Activated CD4-positive, CD25-positive, alpha-beta regulatory T cell treated with anti-CD3 and anti-CD28 coated beads, Interleukin-2, amount 50 U/mL, for 24 hours (primary cell): ENCODE data around the gene SHMT1.
A peak's percentile ranks its signal among the peaks of the same experiment; 100 is the strongest.
"Not testable (repeated sequence)": the region's sequence is repeated elsewhere in the genome, so short reads cannot be mapped to it uniquely, and the experiment has no call there.

Source experiments
- ATAC-seq, 2 donors: fragments of 150-1000 bp; cut with Tn5 transposase; one replicate each; pipeline ENCODE4 v1.10.0; 2021; ENCODE audit warnings: mild to moderate bottlenecking in 1 of 2, moderate library complexity in 1 of 2

The SHMT1 gene

GRCh38 chr17:18324140-18325050, 39.0 kb downstream of the SHMT1 start:
- no peak for ATAC-seq

- ATAC-seq: no peak
These were observed 39.7 kb downstream of the SHMT1 start for GRCh38 chr17:18323507-18324139.

GRCh38 chr17:18323007-18323406, 40.3 kb downstream of the SHMT1 start:
- ATAC-seq: no peak

GRCh38 chr17:18322522-18322921, 40.8 kb downstream of the SHMT1 start:
- ATAC-seq: no peak

DNA sequence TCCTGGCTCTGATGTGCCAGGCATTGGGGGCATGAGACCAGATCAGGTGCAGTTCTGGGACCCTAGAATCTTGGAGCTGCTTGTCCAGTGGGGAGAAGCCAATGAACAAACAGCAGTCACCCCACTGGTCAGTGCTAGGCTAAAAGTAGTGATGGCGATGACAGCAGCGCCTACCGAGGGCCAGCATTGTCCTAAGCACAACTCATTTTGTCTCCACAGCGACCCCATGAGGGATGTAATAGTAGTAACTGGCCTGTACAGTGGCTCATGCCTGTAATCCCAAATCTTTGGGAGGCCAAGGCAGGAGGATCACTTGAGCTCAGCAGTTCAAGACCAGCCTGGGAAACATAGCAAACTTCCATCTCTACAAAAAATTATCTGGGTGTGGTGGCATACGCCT, 42.0 kb downstream of the SHMT1 start:
- no peak for ATAC-seq

DNA sequence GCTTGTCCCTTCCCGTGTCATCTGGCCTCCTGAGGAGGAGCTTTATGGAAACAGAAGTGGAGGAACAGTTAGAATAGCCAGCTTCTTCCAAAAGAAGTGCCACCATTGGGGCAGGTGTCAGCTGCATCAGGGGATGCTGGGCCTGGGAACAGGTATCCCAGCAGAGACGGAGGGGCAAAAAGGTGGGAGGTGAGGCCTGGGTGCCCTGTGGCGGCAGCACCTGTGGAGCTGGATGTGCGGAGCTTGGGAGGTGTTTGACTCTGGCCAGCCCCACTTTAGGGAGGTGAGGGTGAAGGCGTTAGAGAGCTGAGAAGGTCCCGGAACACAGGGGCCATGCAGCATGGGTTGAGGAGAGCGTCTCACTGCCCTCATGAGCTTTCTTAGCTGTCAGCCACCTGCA, 43.0 kb downstream of the SHMT1 start:
- ATAC-seq: no peak

DNA sequence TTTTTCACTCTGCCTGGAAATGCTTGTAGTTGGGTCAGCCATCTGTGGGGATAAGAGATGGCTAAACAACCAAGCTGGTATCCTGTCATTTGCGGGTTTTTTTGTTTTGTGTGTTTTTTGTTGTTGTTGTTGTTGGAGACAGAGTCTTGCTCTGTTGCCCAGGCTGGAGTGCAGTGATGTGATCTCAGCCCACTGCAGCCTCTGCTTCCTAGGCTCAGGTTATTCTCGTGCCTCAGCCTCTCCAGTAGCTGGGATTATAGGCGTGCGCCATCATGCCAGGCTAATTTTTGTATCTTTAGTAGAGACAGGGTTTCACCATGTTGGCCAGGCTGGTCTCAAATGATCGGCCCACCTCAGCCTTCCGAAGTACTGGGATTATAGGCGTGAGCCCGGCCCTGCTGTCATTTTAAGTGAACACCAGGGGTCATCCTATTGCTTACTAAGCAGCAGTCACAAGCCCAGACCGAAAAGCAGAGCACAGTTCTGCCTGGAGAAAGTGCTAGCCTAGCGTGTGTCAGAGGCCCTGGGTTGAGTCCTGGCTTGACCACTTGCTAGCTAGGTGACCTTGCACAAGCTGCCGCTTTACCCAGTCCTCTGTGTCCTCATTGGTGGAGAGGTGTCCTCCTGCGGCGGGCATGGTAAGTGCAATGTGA, 43.6 kb downstream of the SHMT1 start:
- ATAC-seq: no peak

DNA sequence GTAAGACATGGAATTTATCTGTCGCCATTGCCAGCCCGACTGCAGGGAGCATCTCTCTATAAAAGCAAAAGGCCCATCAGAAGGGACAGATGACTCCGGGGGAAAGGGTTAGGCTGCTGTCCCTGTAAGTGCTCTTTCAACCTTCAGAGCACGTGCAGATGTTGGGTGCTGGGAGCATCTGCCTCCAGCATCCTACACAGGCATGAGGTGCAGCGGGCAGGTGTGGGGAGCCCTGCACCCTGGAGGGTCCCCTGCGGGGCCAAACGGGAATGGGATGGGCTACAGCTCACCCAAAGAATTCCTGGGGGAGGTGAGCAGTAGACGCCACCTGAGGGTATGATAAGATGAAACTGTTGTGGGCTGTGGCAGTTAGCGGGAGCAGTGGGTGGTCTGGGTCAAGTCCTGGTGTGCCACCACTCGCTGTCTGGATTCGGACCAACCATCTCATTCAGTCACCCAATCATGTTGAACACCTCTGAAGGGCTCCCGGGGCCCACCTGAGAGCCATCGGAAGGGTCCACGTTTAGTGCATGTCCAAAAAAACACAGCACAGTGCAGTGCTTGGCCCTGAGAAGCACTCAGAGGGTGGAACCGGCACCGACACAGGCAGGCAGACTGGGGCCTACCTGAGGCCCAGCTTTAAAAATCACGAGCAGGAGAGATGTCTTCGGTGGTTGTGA, 44.4 kb downstream of the SHMT1 start:
- no peak for ATAC-seq

DNA sequence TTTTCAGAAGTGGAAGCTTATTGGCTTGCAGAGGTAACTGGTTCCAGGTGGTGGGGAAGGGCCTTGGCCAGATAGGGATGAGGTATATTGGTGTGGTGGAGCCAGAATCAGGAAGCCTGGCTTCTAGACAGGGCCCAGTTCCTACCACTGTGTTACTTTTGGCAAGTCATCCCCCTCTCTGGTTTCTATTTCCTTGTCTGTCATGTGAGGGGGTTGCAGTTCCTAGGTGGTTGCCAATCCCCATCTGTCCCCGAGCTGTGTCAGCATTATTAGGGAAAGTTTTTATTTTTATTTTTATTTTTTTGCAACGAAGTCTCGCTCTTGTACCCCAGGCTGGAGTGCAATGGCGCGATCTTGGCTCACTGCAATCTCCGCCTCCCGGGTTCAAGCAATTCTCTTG, 45.2 kb downstream of the SHMT1 start:
- no peak for ATAC-seq

DNA sequence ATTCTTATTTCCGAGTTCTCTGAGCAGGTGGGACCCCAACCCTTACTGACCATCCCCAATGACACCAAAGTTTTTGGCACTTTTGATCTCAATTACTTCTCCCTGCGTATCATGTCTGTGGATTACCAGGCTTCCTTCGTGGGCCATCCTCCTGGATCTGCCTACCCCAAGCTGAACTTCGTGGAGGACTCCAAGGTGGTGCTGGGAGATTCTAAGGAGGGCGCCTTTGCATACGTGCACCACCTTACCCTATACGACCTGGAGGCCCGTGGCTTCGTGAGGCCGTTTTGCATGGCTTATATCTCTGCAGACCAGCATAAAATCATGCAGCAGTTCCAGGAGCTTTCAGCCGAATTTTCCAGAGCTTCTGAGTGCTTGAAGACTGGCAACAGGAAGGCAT, 47.4 kb downstream of the SHMT1 start:
- ATAC-seq: no peak

DNA sequence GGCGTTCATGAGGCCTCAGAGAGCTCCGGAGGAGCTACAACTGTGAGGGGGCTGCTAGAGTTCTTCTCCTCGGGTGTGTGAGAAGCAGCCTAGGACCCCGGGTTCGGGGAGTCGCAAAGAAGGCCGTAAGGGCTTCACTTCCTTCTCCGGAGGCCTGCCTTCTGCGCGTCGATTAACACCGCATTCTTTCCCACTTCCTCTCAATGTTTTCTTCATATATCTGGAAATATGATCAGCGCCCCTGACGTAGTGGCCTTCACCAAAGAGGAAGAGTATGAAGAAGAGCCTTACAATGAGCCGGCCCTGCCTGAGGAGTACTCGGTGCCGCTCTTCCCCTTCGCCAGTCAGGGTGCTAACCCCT, 47.8 kb downstream of the SHMT1 start:
- ATAC-seq: no peak

DNA sequence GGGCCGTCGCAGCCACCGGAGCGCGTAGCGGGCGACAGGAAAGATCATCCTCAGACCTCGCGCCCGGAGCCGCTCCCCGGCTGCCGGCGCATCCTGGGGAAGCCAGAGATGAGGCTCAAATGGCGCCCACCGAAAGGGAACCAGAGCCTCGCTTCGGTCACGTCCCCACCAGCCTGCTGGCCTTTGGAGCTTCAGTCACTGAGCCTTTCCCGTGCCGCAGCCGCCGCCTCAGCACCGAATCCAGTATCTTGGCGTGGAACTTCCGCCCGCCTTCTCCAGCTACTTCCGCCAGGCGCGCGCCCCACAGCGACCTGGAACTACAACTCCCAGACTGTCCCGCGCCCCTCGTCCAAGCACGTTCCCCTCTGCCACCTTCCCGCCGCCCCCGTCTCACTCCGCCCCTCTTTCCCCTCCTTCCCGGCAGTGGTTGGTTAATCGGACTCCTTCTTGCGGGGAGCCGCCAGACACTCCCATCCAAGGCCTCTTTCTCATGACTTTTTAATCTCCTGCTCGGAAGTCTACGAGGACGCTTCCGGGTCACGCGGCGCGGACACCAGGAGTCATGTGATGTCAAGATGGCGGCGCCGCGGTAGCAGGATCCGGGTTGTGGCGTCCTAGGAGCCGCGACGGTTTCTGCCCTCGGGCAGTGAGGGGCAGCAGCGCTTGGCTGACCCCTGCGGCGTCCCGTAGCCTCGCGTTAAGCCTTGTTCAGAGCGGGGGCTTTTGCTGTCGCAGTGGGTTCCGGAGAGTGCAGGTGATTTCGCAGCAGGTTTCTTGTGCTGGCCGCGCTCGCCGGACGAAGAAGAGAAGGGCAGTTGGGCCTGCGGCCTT, 48.4 kb downstream of the SHMT1 start, which contains the start of the genes SMCR8 and TOP3A:
SMCR8 (plus strand) TSS at position 563 of the 831 bp plus-strand sequence. CDS start 497 bp downstream, outside the sequence.
TOP3A (minus strand) TSS at position 264 of the 831 bp plus-strand sequence; CDS start at position 48, 216 bp downstream.
- peak; percentile 97 for ATAC-seq

GRCh38 chr17:18314059-18314730, 49.2 kb downstream of the SHMT1 start:
- ATAC-seq: no peak

DNA sequence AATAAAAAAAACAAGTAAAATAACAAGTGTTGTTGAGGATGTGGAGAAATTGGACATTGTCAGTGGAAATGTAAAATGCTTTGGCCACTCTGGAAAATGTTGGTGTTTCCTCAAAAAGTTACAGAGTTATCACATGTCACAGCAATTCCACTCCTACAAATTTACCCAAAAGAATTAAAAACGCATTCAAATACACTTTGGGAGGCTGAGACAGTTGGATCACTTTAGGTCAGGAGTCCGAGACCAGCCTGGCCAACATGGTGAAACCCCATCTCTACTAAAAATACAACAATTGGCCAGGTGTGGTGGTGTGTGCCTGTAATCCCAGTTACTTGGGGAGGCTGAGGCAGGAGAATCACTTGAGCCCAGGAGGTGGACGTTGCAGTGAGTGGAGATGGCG, 54.1 kb downstream of the SHMT1 start:
- no peak for ATAC-seq

GRCh38 chr17:18303206-18303605, 60.1 kb downstream of the SHMT1 start:
- ATAC-seq: not testable (repeated sequence)

- ATAC-seq: no peak
These were observed 62.4 kb downstream of the SHMT1 start for GRCh38 chr17:18300725-18301480.

DNA sequence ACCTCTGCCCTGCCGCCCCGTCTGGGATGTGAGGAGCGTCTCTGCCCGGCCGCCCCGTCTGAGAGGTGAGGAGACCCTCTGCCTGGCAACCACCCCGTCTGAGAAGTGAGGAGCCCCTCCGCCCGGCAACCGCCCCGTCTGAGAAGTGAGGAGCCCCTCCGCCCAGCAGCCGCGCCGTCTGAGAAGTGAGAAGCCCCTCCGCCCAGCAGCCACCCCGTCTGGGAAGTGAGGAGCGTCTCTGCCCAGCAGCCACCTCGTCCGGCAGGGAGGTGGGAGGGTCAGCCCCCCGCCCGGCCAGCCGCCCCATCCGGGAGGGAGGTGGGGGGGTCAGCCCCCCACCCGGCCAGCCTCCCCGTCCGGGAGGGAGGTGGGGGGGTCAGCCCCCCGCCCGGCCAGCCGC, 65.3 kb downstream of the SHMT1 start:
- ATAC-seq: not testable (repeated sequence)

DNA sequence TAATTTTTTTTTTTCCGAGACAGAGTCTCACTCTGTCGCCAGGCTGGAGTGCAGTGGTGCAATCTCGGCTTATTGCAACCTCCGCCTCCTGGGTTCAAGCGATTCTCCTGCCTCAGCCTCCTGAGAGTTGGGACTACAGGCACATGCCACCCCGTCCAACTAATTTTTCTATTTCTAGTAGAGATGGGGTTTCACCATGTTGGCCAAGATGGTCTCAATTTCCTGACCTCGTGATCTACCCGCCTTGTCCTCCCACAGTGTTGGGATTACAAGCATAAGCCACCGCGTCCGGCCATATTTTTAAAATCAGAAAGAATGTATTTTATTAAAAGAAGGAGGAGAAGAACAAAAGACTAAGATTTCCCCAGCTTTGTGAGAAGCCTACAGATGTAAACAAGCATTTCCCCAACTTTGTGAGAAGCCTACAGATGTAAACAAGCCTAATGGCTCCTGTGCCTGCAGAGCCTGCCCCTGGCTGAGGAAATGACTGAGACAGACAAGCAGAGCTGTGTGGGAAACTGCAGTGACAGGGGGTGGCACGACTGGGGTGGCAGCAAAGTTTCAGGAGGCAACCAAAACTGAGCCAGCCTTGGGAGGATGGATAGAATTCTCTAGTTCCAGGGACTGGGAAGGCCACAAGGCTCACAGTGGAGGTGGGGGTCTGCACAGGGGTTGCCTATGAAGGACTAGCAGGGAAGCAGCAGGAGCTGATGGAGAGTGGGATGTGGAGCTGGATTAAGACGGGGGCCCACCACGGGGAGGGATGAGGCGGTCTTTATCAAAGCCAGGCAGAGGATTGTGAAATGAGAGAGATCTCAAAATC, 71.4 kb downstream of the SHMT1 start:
- no peak for ATAC-seq

DNA sequence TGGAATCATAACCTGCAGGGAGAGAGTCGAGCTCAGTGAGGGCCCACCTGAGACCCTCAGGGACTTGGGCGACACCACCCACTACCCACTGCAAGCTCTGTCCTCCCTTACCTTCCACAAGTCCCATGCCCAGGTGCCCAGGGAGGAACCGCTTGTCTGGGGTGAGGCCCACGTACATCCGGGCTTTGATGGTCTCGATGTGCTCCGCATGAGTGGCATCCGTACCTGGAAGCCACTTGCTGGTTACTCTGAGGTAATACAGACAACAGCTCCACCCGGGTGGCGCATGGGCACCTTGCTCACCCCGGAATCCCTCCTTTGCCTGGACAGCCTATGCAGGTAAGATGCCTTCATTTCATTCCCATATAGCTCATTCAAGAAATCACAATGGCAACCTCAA, 78.1 kb downstream of the SHMT1 start:
- ATAC-seq: no peak

GRCh38 chr17:18281788-18282187, 81.6 kb downstream of the SHMT1 start:
- ATAC-seq: no peak
